ENCODE results near the gene NOTCH1.

NOTCH1 gene

GRCh38 chr9:136463578-136463977, 82.3 kb downstream of the NOTCH1 start:
- DNase-seq (ENCODE audit: low spot score) = no peak

- DNase-seq (ENCODE audit: low spot score) = no peak
Measured at GRCh38 chr9:136462664-136463063, 83.2 kb downstream of the NOTCH1 start.

GRCh38 chr9:136460772-136461325, 85.0 kb downstream of the NOTCH1 start:
- DNase-seq (ENCODE audit: low spot score) = no peak

- DNase-seq (ENCODE audit: low spot score) = no peak
Measured at GRCh38 chr9:136459425-136459824, 86.4 kb downstream of the NOTCH1 start.

GRCh38 chr9:136457326-136457725, 88.5 kb downstream of the NOTCH1 start:
- DNase-seq (ENCODE audit: low spot score) = no peak

GRCh38 chr9:136456258-136456657, 89.6 kb downstream of the NOTCH1 start:
- no peak for DNase-seq (ENCODE audit: low spot score)

- no peak for DNase-seq (ENCODE audit: low spot score)
Measured at GRCh38 chr9:136455043-136456002, 90.5 kb downstream of the NOTCH1 start.

- no peak for DNase-seq (ENCODE audit: low spot score)
Measured at GRCh38 chr9:136454026-136454796, 91.6 kb downstream of the NOTCH1 start.

GRCh38 chr9:136453326-136453725, 92.5 kb downstream of the NOTCH1 start:
- DNase-seq (ENCODE audit: low spot score) = no peak

GRCh38 chr9:136451221-136451877, 94.5 kb downstream of the NOTCH1 start:
- no peak for DNase-seq (ENCODE audit: low spot score)

- DNase-seq (ENCODE audit: low spot score) = no peak
Measured at GRCh38 chr9:136448655-136449054, 97.2 kb downstream of the NOTCH1 start.

- DNase-seq (ENCODE audit: low spot score) = no peak
Measured at GRCh38 chr9:136447173-136447778, 98.6 kb downstream of the NOTCH1 start.

- DNase-seq (ENCODE audit: low spot score) = no peak
Measured at GRCh38 chr9:136445799-136446198, 100.0 kb downstream of the NOTCH1 start.
